ENCODE data around the gene DST. TPM values are rescaled to one million over a fixed set of nuclear protein-coding genes. Genes with fewer than 3 reads are reported as not detected.

Gene DST
- total RNA-seq, 1 experiment from 2014 or later: 91.9 TPM

DNA sequence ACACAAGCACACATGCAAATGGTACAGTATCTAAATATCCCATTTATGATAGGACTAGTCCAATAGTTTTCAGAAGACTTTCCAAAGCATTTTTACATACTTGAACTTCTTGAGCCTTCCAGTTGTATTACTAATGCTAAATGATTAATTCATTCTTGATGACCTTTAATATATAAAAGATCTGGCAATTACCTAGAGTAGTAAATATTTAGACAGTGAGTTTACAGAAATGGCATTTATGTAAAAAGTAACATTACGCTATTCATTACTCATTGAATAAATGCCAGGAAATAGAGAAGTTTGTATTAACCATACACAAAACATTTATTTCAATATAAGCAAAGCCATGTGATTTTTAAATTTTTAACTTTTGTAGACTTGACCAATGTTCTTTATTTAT is 158.8 kb downstream of the DST start:
- no peaks in the 10 kb centered on the region for H3K27me3 Mint-ChIP-seq (ENCODE audit: low read depth)
- H3K9ac ChIP-seq (ENCODE audit: extremely low read depth, insufficient read length, low read length): no peak overlapping the region
- no peak overlapping the region for H2BK20ac ChIP-seq (ENCODE audit: low read depth, low read length, poor library complexity, severe bottlenecking)
- no peak overlapping the region for H3K23ac ChIP-seq (ENCODE audit: insufficient read length, low read depth, low read length)
- TF ChIP-seq, protein P1, sequence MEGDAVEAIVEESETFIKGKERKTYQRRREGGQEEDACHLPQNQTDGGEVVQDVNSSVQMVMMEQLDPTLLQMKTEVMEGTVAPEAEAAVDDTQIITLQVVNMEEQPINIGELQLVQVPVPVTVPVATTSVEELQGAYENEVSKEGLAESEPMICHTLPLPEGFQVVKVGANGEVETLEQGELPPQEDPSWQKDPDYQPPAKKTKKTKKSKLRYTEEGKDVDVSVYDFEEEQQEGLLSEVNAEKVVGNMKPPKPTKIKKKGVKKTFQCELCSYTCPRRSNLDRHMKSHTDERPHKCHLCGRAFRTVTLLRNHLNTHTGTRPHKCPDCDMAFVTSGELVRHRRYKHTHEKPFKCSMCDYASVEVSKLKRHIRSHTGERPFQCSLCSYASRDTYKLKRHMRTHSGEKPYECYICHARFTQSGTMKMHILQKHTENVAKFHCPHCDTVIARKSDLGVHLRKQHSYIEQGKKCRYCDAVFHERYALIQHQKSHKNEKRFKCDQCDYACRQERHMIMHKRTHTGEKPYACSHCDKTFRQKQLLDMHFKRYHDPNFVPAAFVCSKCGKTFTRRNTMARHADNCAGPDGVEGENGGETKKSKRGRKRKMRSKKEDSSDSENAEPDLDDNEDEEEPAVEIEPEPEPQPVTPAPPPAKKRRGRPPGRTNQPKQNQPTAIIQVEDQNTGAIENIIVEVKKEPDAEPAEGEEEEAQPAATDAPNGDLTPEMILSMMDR (conservative IDR thresholded peaks at IDR 0.05): no peak
- H2BK12ac ChIP-seq (ENCODE audit: insufficient read length, low read depth, low read length): no peak overlapping the region
- DNase-seq: no peak
- H3K4me1 ChIP-seq (ENCODE audit: insufficient read depth, low read length): no peaks in the 10 kb centered on the region
- H2BK120ac ChIP-seq (ENCODE audit: low read depth, low read length, poor library complexity, severe bottlenecking): no peak overlapping the region
- H3K9me3 ChIP-seq (ENCODE audit: control insufficient read depth, low read depth, low read length): no peaks in the 10 kb centered on the region
- peaks cover 33 to 59% (median 52%) of the 10 kb centered on the region in 3 experiments for H3K36me3 Mint-ChIP-seq (ENCODE audit: insufficient read depth in 1 of 3, low read depth in 3 of 3)
- H2BK15ac ChIP-seq (ENCODE audit: low read depth, low read length): no peak overlapping the region
- no peaks in the 10 kb centered on the region for H4K20me1 ChIP-seq (ENCODE audit: control insufficient read depth, insufficient read depth, insufficient read length)
- H3K9me3 Mint-ChIP-seq: peaks cover 0 to 6% of the 10 kb centered on the region in 2 experiments; a peak in 2 of 5 replicates
- no peak overlapping the region for H4K91ac ChIP-seq (ENCODE audit: insufficient read length, low read depth, low read length)
- H2BK5ac ChIP-seq (ENCODE audit: insufficient read length, low read length): no peak overlapping the region
- no peak overlapping the region for H3K27ac Mint-ChIP-seq
- H3K4me3 Mint-ChIP-seq: no peak overlapping the region
- no peaks in the 10 kb centered on the region for H3K79me1 ChIP-seq (ENCODE audit: insufficient read depth, low read depth, low read length, poor library complexity, severe bottlenecking)
- WGBS (ENCODE audit: extremely low coverage, insufficient read length, low lambda C conversion rate): no CpG with 5 or more reads among the region's 1 CpG
- H3K56ac ChIP-seq (ENCODE audit: insufficient read length, low read depth, low read length): no peak overlapping the region
- no peak overlapping the region for H3K4me2 ChIP-seq (ENCODE audit: insufficient read depth, insufficient read length, low read length)
- H3T11ph ChIP-seq (ENCODE audit: low read length): no peak overlapping the region
- no peaks in the 10 kb centered on the region for H3K79me2 ChIP-seq (ENCODE audit: insufficient read depth, low read length)
- H2AK5ac ChIP-seq (ENCODE audit: insufficient read length, low read length): no peak overlapping the region
- no peak overlapping the region for H3K27ac ChIP-seq (ENCODE audit: insufficient read length, low read depth, low read length)
- no peak overlapping the region for H2AFZ ChIP-seq (ENCODE audit: low read length)
- H3K18ac ChIP-seq (ENCODE audit: insufficient read length, low read depth, low read length): no peak overlapping the region
- no peaks in the 10 kb centered on the region for H3K27me3 ChIP-seq (ENCODE audit: insufficient read depth, low read length)
- no peak overlapping the region for H4K5ac ChIP-seq (ENCODE audit: insufficient read length, low read depth, low read length)
- H3K4ac ChIP-seq (ENCODE audit: low read depth, low read length): no peak overlapping the region
- no peaks in the 10 kb centered on the region for H3K23me2 ChIP-seq (ENCODE audit: insufficient read length, low read depth, low read length, poor library complexity, severe bottlenecking)
- H3K14ac ChIP-seq (ENCODE audit: insufficient read depth, low read length): no peak overlapping the region
- no peak overlapping the region for H4K8ac ChIP-seq (replicated peaks; ENCODE audit: insufficient read length, low read depth, low read length)
- H3K4me1 Mint-ChIP-seq: no peaks in the 10 kb centered on the region
